K562 (cell line): Measurements from ENCODE around the gene GLIS2. TPM values are rescaled to one million over a fixed set of nuclear protein-coding genes. Genes with fewer than 3 reads are reported as not detected.

Source experiments
- ATAC-seq: fragments of 200-7000 bp; cut with Tn5 transposase; 3 replicates; pipeline ENCODE4 v1.9.1; 2020; ENCODE audit warnings: moderate library complexity
- BruUV-seq: library from RNA; stranded (reverse); fragments of 400-500 nt; replicated peaks from 2 replicates; lab custom pipeline; 2021; lab: Mats Ljungman, UMichigan
- CTCF ChIA-PET: fragments of 300-600 bp; formaldehyde crosslinking; extraction: SDS; loops from one replicate; lab custom pipeline; 2021; ENCODE audit warnings: low intra/inter-chr PET ratio; lab: Yijun Ruan, JAX
- POLR2A ChIA-PET: fragments of 300-600, 350-650 bp; sonication (Branson Sonifier 250); formaldehyde crosslinking; extraction: SDS; loops from one replicate; lab custom pipeline; 2021; ENCODE audit warnings: antibody characterized with exemption, inconsistent platforms; lab: Yijun Ruan, JAX
- DNase-seq, 4 experiments: peaks; one replicate each; pipeline versions ENCODE4 v3.0.0 to v3.0.0-alpha.2; 2011 to 2018; ENCODE audit warnings: low spot score in 3 of 4, mixed read lengths in 3 of 4; ENCODE audit errors: extremely low read depth in 1 of 4
- FAIRE-seq: peaks from 2 replicates; lab custom pipeline; 2011; peaks lifted over from hg19 to GRCh38; lab: Jason Lieb, UNC
- H2AFZ ChIP-seq: 2 replicates; pipeline ENCODE4 v1.6.0; 2011; ENCODE audit warnings: low read depth, low read length, control low read depth, inconsistent platforms
- H3K27ac ChIP-seq: fragments of 200-600 bp; 3 replicates; pipeline ENCODE4 v1.8.0; 2011; ENCODE audit warnings: low read depth, mild to moderate bottlenecking, control low read depth, inconsistent platforms, low read length, moderate library complexity, mixed read lengths; ENCODE audit errors: extremely low read depth
- H3K27me3 ChIP-seq, 2 experiments: fragments of 300-600 bp in 1 of 2; 2 replicates in 1 of 2; 3 replicates in 1 of 2; pipeline versions ENCODE4 v1.6.0 to v1.8.0; 2011; ENCODE audit warnings: inconsistent platforms in 2 of 2, low read length in 2 of 2, mild to moderate bottlenecking in 1 of 2, mixed read lengths in 1 of 2, moderate library complexity in 1 of 2; ENCODE audit not compliant: control insufficient read depth in 2 of 2, insufficient read depth in 2 of 2
- H3K36me3 ChIP-seq: fragments of 300-600 bp; 3 replicates; pipeline ENCODE4 v1.8.0; 2011; ENCODE audit warnings: mild to moderate bottlenecking, low read length, inconsistent platforms; ENCODE audit not compliant: control insufficient read depth, insufficient read depth
- H3K4me1 ChIP-seq, 2 experiments: fragments of 200-600 bp in 1 of 2; replicated peaks in 1 of 2; 2 replicates in 1 of 2; 3 replicates in 1 of 2; pipeline versions ENCODE4 v1.5.1 to v1.8.0; 2011; ENCODE audit warnings: inconsistent platforms in 2 of 2, low read length in 2 of 2, mild to moderate bottlenecking in 1 of 2, mixed read lengths in 1 of 2, moderate library complexity in 1 of 2; ENCODE audit not compliant: control insufficient read depth in 2 of 2, insufficient read depth in 2 of 2
- H3K4me2 ChIP-seq: 2 replicates; pipeline ENCODE4 v1.6.1; 2011; ENCODE audit warnings: low read length, control low read depth, inconsistent platforms, mixed read lengths; ENCODE audit not compliant: insufficient read depth
- H3K4me3 ChIP-seq: fragments of 200-600 bp; sonication (generic), shearing (Covaris generic); 2 replicates; pipeline ENCODE4 v1.5.1; 2016; ENCODE audit warnings: control low read depth, inconsistent platforms
- H3K79me2 ChIP-seq: fragments of 200-600 bp; 3 replicates; pipeline ENCODE4 v1.8.0; 2011; ENCODE audit warnings: low read length, inconsistent platforms; ENCODE audit not compliant: control insufficient read depth, insufficient read depth
- H3K9ac ChIP-seq, 2 experiments: 2 replicates each; pipeline versions ENCODE4 v1.6.0 to v1.6.1; 2011; ENCODE audit warnings: low read depth in 2 of 2, low read length in 2 of 2, control low read depth in 1 of 2, inconsistent platforms in 1 of 2, mild to moderate bottlenecking in 1 of 2, mixed read lengths in 1 of 2; ENCODE audit not compliant: insufficient read depth in 1 of 2
- H3K9me1 ChIP-seq: one replicate; pipeline ENCODE4 v1.6.0; 2011; ENCODE audit warnings: inconsistent platforms, mild to moderate bottlenecking, low read length, moderate library complexity; ENCODE audit not compliant: control insufficient read depth, insufficient read depth
- H3K9me3 ChIP-seq: replicated peaks from 2 replicates; pipeline ENCODE4 v1.5.1; 2011; ENCODE audit warnings: low read depth, low read length, inconsistent platforms; ENCODE audit not compliant: control insufficient read depth, insufficient read depth
- H4K20me1 ChIP-seq: replicated peaks from 2 replicates; pipeline ENCODE4 v1.6.1; 2011; ENCODE audit warnings: low read length, inconsistent platforms, mixed read lengths; ENCODE audit not compliant: control insufficient read depth, insufficient read depth
- CREB1 ChIP-seq, 2 experiments: sonication (generic) in 1 of 2; formaldehyde crosslinking in 1 of 2; IDR thresholded peaks; 2 replicates each; pipeline versions ENCODE4 v1.6.1 to v1.8.0; 2012 to 2022; ENCODE audit warnings: inconsistent platforms in 1 of 2, mild to moderate bottlenecking in 1 of 2, missing genetic modification reagents in 1 of 2, moderate library complexity in 1 of 2
- EZH2 ChIP-seq: IDR thresholded peaks from 2 replicates; pipeline ENCODE4 v1.6.1; 2012; ENCODE audit warnings: low read depth, mild to moderate bottlenecking, inconsistent platforms, low read length, borderline replicate concordance
- HDAC2 ChIP-seq: fragments of 450-650 bp; IDR thresholded peaks from 2 replicates; pipeline ENCODE4 v1.6.1; 2016; ENCODE audit warnings: mild to moderate bottlenecking
- HNRNPH1 ChIP-seq: fragments of 200-400 bp; formaldehyde crosslinking; optimal IDR thresholded peaks from 2 replicates; pipeline ENCODE3; 2017; ENCODE audit warnings: low read depth, mild to moderate bottlenecking, low read length, moderate library complexity
- KDM1A ChIP-seq, 2 experiments: fragments of 450-650 bp; IDR thresholded peaks; 2 replicates each; pipeline ENCODE4 v1.6.1; 2016; ENCODE audit warnings: mild to moderate bottlenecking in 2 of 2
- MEF2A ChIP-seq: IDR thresholded peaks from 2 replicates; pipeline ENCODE4 v1.6.1; 2011; ENCODE audit warnings: low read depth, mild to moderate bottlenecking, low read length, moderate library complexity; ENCODE audit not compliant: control insufficient read depth
- POLR2AphosphoS5 ChIP-seq: IDR thresholded peaks from 2 replicates; pipeline ENCODE4 v1.6.1; 2011; ENCODE audit warnings: mild to moderate bottlenecking, low read depth, low read length, moderate library complexity; ENCODE audit not compliant: control insufficient read depth, insufficient read depth
- SOX6 ChIP-seq: fragments of 450-650 bp; IDR thresholded peaks from 2 replicates; pipeline ENCODE4 v1.6.1; 2014; ENCODE audit warnings: mild to moderate bottlenecking
- TBL1XR1 ChIP-seq, 2 experiments: IDR thresholded peaks; 2 replicates each; pipeline ENCODE4 v1.6.1; 2012; ENCODE audit warnings: improper control_type of control experiment in 2 of 2, low read length in 2 of 2, mild to moderate bottlenecking in 1 of 2
- TEAD1 ChIP-seq, 2 experiments: fragments of 450-650 bp in 1 of 2; sonication (generic) in 1 of 2; formaldehyde crosslinking; IDR thresholded peaks; 2 replicates each; pipeline versions ENCODE4 v1.4.0 to v1.8.0; 2020 to 2022; ENCODE audit warnings: mild to moderate bottlenecking in 2 of 2, missing genetic modification reagents in 1 of 2
- THRAP3 ChIP-seq: fragments of 450-650 bp; IDR thresholded peaks from 2 replicates; pipeline ENCODE4 v1.6.1; 2016; ENCODE audit warnings: mild to moderate bottlenecking, inconsistent platforms, borderline replicate concordance
- XRCC5 ChIP-seq: fragments of 200-400 bp; formaldehyde crosslinking; IDR thresholded peaks from 2 replicates; pipeline ENCODE4 v1.6.1; 2017; ENCODE audit warnings: low read depth, mild to moderate bottlenecking, low read length
- ZBTB43 ChIP-seq: sonication (generic); formaldehyde crosslinking; IDR thresholded peaks from 2 replicates; pipeline ENCODE4 v1.8.0; 2023; ENCODE audit warnings: mild to moderate bottlenecking, missing genetic modification reagents
- ZNF133 ChIP-seq: fragments of 250-450 bp; sonication (Bioruptor Pico); IDR thresholded peaks from 2 replicates; pipeline ENCODE4 v1.4.0; 2020; ENCODE audit warnings: mild to moderate bottlenecking
- ZNF41 ChIP-seq: fragments of 250-450 bp; sonication (Bioruptor Pico); conservative IDR thresholded peaks from 2 replicates; pipeline ENCODE4 v1.4.0; 2020; ENCODE audit warnings: mild to moderate bottlenecking
- ZNF696 ChIP-seq: fragments of 250-450 bp; sonication (Bioruptor Pico); conservative IDR thresholded peaks from 2 replicates; pipeline ENCODE4 v1.4.0; 2020; ENCODE audit warnings: mild to moderate bottlenecking, moderate library complexity
- WGBS: fragments of 100-300 bp; shearing (Covaris generic); methylation state at CpG from one replicate; pipeline ENCODE4 v1.1.6; 2016; ENCODE audit warnings: low coverage, mixed read lengths; ENCODE audit not compliant: insufficient coverage; ENCODE audit errors: missing lambda C conversion rate; 5-methylcytosine and 5-hydroxymethylcytosine counted together
- in situ Hi-C: fragments of 300-500 bp; cut with MboI; formaldehyde crosslinking; loops from 4 replicates; pipeline ENCODE4 v1.15.0; 2018; ENCODE audit warnings: inconsistent platforms, mixed read lengths
- intact Hi-C: fragments of 100-400 bp; cut with micrococcal nuclease; formaldehyde crosslinking; loops from 2 replicates; pipeline ENCODE4 v1.14.2; 2022
- polyA plus RNA-seq, 8 experiments: library from polyadenylated mRNA; depleted of rRNA in 4 of 8; stranded (reverse) in 5 of 8; unstranded in 3 of 8; fragments of >200 nt; fragmentation: Nextera tagmentation in 2 of 8; fragmentation: Illumina TruSeq in 1 of 8; extraction: Ambion mirVana in 2 of 8; extraction: Trizol in 1 of 8; gene quantifications; 2 replicates each; pipeline versions ENCODE4 v1.2.1 to v1.2.3, GENCODE V29; 2011 to 2014; ENCODE audit warnings: inconsistent platforms in 1 of 8, missing spikeins in 1 of 8
- total RNA-seq, 7 experiments: library from RNA; depleted of rRNA in 6 of 7; stranded (reverse); fragments of >200 nt in 6 of 7; fragmentation: Illumina TruSeq in 2 of 7; extraction: Trizol in 2 of 7; gene quantifications; 2 replicates each; pipeline versions ENCODE4 v1.2.1 to v1.2.3, GENCODE V29; 2011 to 2021; ENCODE audit warnings: low replicate concordance in 1 of 7
- TF ChIP-seq, protein P1 (sequence below), 2 experiments: fragments of 450-650 bp; conservative IDR thresholded peaks; 2 replicates each; pipeline ENCODE4 v1.6.1; 2017; ENCODE audit warnings: mild to moderate bottlenecking in 2 of 2, moderate library complexity in 2 of 2
- TF ChIP-seq, protein P2 (sequence below): IDR thresholded peaks from 3 replicates; pipeline ENCODE4 v1.6.1; 2011; ENCODE audit warnings: borderline replicate concordance, mild to moderate bottlenecking; ENCODE audit not compliant: insufficient read length, insufficient read depth

GLIS2 gene
- total and polyA plus RNA-seq, 9 of the 15 experiments (the other 6 are each of a cell fraction or from before 2014, with no cell fraction given): 0.10 to 9.0 (median 0.57) TPM

GRCh38 chr16:4373909-4374742 is 58.3 kb downstream of the GLIS2 start:
- Histone ChIP-seq H3K4me2 (peak overlapping the region; percentile 39; the same call in 1 of the 2 replicates), H3K4me3 (no peak overlapping the region), H2AFZ (no peak overlapping the region), H3K9ac (peak overlapping the region in 1 of 2 experiments; percentile 86; a peak in 2 of 4 replicates), H3K27ac (peak overlapping the region; percentile 31; the same call in 1 of the 3 replicates), H3K4me1 (peaks cover 55 to 95% of the 10 kb centered on the region in 2 experiments), H4K20me1 (peaks cover 4% of the 10 kb centered on the region; the same call in 1 of the 2 replicates), H3K79me2 (peaks cover 14% of the 10 kb centered on the region), H3K9me3 (no peaks in the 10 kb centered on the region), H3K27me3 (no peaks in the 10 kb centered on the region), H3K36me3 (peaks cover 3% of the 10 kb centered on the region; the same call in 1 of the 3 replicates), H3K9me1 (peaks cover 5% of the 10 kb centered on the region)
- in situ Hi-C loops (no loop called here), intact Hi-C loops (no loop called here)
- peak; percentile 78 for FAIRE-seq
- ChIA-PET POLR2A (interaction anchor here (0.6 to 1.4 kb wide), 6 partner anchors 16 to 108 kb away, joined by 3 to 4 read pairs (median 3); no protein-coding TSS in a partner anchor), CTCF (no interaction called here)
- peak; percentile 29 to 63 (median 56) for DNase-seq
- BruUV-seq: no TSS peak
- no peak for ATAC-seq
- WGBS: 27% methylated on average over 11 of the region's 30 CpGs
- TF ChIP-seq TBL1XR1 (IDR thresholded peaks at IDR 0.05; ENCODE audit: low read length in 2 of 2): no peak
- TF ChIP-seq TEAD1 (CRISPR knock-in tag; IDR thresholded peaks at IDR 0.05): no peak
- no peak for TF ChIP-seq THRAP3
- TF ChIP-seq, protein P1, sequence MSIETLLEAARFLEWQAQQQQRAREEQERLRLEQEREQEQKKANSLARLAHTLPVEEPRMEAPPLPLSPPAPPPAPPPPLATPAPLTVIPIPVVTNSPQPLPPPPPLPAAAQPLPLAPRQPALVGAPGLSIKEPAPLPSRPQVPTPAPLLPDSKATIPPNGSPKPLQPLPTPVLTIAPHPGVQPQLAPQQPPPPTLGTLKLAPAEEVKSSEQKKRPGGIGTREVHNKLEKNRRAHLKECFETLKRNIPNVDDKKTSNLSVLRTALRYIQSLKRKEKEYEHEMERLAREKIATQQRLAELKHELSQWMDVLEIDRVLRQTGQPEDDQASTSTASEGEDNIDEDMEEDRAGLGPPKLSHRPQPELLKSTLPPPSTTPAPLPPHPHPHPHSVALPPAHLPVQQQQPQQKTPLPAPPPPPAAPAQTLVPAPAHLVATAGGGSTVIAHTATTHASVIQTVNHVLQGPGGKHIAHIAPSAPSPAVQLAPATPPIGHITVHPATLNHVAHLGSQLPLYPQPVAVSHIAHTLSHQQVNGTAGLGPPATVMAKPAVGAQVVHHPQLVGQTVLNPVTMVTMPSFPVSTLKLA (conservative IDR thresholded peaks at IDR 0.05): peak in 1 of 2 experiments; percentile 71; a peak in 3 of 4 replicates
- no peak for TF ChIP-seq ZNF696
- no peak for TF ChIP-seq KDM1A (IDR thresholded peaks at IDR 0.05)
- no peak for TF ChIP-seq POLR2AphosphoS5
- TF ChIP-seq ZBTB43 (CRISPR knock-in tag): no peak
- TF ChIP-seq SOX6: no peak
- TF ChIP-seq ZNF41 (CRISPR knock-in tag): no peak
- TF ChIP-seq CREB1 (IDR thresholded peaks at IDR 0.05): no peak
- TF ChIP-seq CREB1 (CRISPR knock-in tag; IDR thresholded peaks at IDR 0.05): no peak
- TF ChIP-seq XRCC5: no peak
- no peak for TF ChIP-seq MEF2A
- TF ChIP-seq, protein P2, sequence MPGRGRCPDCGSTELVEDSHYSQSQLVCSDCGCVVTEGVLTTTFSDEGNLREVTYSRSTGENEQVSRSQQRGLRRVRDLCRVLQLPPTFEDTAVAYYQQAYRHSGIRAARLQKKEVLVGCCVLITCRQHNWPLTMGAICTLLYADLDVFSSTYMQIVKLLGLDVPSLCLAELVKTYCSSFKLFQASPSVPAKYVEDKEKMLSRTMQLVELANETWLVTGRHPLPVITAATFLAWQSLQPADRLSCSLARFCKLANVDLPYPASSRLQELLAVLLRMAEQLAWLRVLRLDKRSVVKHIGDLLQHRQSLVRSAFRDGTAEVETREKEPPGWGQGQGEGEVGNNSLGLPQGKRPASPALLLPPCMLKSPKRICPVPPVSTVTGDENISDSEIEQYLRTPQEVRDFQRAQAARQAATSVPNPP: no peak
- TF ChIP-seq ZNF133 (CRISPR knock-in tag): no peak
- no peak for TF ChIP-seq HDAC2
- no peak for TF ChIP-seq HNRNPH1
- TF ChIP-seq EZH2: no peak
